Eye (tissue), 1 donor: Measurements from ENCODE around the gene CNTNAP1.
A peak's percentile ranks its signal among the peaks of the same experiment; 100 is the strongest.

ENCODE experiments used
- DNase-seq: peaks from one replicate; pipeline ENCODE4 v3.0.0-alpha.2; 2015

The CNTNAP1 gene

DNA sequence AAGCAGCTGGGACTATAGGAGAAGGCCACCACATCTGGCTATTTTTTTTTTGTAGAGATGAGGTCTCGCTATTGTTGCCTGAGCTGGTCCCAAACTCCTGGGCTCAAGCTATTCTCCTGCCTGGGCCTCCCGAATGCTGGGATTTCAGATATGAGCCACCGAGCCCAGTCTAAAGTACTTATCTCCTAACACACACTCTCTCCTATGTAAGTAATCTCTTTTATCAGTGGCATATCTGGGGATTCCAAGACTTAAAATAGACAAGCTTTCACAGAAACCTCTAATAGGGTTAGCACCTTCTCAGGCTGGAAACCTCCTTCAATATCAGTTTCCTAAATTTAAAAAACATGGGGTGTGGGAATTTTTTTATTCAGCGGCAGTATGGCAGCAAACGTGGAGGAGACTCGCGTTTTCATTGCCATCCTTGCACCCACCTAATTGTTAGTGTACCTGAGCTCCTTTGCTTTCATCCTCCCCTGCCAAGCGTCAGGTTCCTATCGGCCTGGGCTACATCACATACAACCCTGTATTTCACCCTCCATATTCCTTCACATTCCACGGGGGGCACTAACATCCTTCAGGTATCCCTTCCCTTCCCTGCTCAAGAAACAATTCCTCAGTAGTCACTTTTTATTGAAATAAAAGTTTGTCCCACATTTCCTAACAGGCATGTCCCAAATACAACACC lies 61.4 kb downstream of the CNTNAP1 start:
- no peak for DNase-seq

DNA sequence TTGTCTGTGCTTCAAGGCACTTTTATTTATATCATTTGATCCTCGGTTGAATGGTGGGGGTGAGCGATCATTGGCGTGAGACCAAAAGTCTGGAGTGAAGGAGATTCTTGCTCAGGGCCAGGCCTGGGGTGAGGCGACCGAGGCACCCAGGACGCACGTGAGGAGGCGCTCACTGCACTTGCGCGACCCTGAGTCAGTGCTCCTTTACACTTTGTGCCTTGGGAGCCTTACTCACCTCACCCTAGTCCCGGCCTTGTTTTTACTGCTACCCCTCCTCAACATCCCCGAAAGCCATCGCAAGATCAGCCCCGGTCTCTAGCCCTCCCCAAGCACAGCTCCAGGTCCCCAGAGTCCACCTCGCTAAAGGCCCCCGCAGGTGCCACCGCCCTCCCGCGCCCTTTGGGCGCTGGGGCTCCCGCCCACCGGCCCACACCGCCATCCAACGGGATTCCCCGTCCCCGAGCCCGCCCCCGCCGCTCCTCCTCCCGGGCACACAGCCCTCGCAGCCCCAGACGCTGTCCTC lies 62.0 kb downstream of the CNTNAP1 start:
- no peak for DNase-seq

DNA sequence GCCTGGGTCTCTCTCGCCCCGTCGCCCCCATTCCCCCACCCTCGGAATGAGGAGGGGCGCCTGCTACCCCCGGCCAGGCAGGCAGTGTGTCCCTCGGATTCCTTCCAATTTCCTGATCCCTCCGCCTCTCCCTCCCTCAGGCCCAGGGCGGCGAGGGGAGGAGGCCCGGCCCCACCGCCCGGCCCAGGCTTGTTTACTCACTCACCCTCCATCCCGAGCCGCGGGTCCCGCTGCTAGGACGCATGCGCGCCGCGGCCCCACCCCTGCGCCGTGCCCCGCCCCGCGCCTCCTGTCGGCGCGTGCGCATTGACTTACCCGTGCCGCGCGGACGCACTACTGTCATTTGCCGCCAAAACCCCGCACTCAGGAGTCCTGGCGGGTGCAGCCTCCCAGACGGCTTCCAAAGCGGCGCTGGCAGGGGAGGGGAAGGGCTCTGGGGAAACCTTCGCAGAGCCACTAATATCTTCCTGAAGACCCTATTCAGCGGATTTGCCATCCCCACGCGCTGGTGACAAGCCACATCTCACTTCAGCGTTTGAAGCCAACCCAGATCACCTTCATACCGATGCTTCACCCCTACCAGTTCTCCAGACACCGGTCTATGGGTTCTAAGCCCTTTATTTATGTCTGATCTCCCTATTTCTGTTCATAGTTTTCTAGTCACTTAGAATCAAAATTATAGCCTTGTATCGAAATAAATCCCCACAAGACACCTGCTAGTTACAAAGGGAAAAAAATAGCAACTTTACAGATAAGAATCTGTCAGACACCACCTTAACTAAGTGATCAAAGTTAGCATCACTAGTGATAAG lies 62.7 kb downstream of the CNTNAP1 start, which contains the start of gene EZH1:
EZH1 (minus strand) TSS at position 235 of the 812 bp plus-strand sequence. CDS start 16,099 bp downstream, outside the sequence.
- DNase-seq: peak; percentile 98

DNA sequence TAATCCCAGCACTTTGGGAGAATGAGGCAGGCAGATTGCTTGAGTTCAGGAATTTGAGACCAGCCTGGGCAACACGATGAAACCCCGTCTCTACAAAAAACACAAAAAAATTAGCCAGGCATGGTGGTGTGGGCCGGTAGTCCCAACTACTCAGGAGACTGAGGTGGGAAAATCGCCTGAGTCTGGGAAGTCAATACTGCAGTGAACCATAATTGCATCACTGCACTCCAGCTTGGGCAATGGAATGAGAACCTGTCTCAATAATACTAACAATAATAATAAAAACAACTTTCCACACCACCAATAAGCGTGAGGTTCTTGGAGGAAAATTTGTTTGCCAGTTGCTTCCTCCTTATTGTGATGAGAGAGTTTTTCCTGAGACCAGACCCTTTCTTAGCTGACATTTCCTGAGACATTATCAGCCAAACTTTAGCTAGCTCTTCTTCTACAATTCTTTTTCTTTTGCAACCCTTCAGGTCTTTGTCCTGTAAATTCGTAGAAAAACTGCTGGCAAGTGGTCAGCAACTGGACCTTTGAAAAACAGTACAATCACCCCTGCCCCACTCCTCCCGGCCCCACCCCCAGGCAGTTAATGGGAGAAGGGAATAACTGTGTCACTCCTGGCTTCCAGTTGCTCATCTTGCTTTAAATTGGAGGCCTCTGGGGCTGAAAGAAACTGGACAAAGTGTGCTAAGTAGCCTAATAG lies 66.0 kb downstream of the CNTNAP1 start:
- no peak for DNase-seq

DNA sequence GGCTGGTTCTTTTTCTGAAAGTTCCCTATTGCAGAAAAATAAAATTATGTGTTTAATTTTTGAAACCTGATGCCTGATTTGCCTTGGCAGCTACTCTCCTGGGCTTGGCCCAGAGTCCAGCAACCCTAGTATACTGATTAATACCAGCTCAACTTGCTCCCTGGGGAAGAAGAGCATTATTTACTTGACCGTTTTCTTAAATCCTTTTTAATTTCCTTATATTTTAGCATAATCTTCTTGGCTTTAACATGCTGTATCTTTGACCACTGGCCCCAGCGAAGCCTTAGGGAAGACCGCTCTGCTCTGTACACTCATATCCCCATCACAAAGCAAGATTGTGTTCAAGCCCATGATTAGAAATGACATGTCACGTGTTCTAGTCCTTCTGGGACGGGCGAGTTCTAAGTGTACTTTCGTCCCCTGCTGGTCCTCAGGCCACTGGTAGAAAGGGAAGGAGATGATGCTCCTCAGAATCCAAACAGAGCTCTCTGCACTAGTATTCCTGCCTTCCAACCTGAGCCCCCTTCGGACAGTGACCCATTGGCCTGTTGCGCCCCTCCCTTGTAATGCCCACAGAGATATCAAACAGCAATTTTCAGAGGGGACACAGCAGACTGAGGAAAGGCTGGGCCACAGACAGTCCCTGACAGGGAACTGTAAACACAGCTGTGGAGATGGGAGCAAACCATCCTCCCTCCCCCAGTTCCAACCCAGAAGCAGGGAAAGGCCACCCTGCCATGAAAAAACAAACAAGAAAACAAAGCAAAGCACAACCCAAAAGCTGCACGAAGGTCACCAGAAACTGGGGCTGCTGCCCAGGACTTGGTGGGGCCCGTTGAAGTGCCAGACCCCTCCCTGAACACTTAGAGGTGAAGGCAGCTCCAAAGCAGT lies 66.8 kb downstream of the CNTNAP1 start:
- peak; percentile 92 for DNase-seq
